NCI-H345 (cell line): Measurements from ENCODE around the gene SPON2.

Experiments
- DNase-seq: peaks from one replicate; lab custom pipeline; 2025; lab: John Stamatoyannopoulos, UW

SPON2 gene

DNA sequence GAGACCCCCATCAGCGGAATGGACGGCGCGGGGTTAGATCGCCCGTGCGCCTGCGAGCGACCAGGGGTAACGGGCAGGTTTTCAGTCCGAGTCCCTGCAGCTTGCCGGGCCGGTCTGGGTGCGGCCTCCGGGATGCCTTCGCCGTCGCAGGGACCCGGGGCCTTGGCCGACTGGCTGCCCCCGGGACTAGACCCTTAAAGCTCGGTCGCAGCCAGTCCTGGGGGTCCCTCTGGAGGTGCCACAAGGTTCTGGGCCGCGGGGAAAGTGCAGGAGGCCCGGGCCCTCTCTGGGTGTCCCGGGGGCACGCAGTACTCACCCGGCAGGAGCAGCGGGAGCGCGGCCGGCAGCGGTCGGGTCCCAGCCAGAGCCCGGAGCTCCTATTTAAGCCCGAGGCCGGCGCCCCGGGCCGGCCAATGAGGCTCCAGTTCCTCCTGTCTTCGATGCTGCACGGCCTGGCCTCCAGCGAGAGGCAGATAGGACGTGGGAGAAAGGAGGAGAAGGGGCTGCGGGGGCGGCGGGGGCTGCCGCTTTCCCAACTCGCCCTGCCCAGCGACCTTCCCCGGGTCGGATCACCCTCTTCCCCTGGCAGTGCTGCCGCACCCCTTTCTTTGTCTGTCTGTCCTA is at the start of gene SPON2:
Gene SPON2, minus strand, starts transcription at position 356 of the 624 bp plus-strand sequence.
- DNase-seq = no peak

GRCh38 chr4:1221155-1221870 is 48.9 kb upstream of the SPON2 start:
- no peak for DNase-seq

- no peak for DNase-seq
Observed at GRCh38 chr4:1220566-1220965, 48.2 kb upstream of the SPON2 start.

DNA sequence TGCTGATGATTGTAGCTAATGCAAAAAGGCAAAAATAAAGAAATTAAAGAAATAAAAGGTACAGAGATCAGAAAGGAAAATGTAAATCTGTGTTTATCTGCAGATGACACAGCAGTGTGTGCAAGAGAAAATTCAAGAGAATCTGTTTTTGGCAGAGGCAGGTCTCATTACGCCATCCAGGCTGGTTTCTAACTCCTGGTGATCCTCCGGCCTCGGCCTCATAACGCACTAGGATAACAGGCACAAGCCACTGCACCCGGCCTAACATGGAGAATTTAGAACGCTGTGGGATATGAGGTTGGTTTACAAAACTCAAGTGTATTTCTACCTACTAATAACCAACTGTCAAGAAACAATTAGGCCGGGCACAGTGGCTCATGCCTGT is 47.2 kb upstream of the SPON2 start:
- DNase-seq = no peak

GRCh38 chr4:1218634-1219565 is 46.5 kb upstream of the SPON2 start:
- no peak for DNase-seq

DNA sequence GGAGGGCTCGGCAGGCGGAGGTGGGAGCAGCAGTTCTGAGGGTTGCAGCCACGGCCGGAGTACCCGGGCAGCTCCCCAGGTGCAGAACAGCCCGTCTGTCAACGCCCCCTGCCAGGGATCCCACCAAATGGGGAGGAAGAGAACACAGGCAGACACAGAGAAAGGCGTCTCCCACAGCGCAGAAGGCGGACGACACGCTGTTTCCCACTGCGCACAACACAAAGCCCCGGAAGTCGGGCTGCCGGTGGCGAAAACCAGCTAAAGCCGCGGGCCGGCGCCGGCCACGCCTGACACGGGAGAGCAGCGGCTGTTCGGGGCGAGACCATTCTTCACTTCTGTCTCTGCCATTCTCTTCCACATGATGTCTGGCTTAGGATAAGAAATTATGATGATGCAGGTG is 45.0 kb upstream of the SPON2 start:
- no peak for DNase-seq

DNA sequence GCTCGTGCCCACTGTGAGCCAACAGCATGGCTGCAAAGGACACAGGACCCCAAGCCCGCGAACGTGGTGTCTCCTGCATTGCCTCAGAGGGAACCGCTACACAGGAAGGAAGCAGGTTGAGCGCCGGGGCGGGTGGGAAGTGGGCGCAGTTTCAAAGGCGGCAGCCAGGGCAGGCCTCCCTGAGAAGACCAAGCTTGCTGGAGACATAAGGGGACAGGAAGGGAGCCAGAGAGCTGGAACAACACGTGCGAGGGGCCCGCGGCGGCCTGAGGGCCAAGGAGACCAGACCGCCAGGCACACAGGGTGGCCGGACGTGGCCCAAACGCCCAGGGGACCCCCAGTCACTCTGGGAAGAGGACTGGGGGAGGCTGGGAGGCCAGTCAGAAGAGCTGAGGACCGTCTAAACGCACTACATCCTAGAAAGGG is 44.5 kb upstream of the SPON2 start:
- DNase-seq = no peak

GRCh38 chr4:1216076-1216614 is 43.8 kb upstream of the SPON2 start:
- DNase-seq = no peak

GRCh38 chr4:1215141-1216075 is 43.0 kb upstream of the SPON2 start:
- DNase-seq = no peak

DNA sequence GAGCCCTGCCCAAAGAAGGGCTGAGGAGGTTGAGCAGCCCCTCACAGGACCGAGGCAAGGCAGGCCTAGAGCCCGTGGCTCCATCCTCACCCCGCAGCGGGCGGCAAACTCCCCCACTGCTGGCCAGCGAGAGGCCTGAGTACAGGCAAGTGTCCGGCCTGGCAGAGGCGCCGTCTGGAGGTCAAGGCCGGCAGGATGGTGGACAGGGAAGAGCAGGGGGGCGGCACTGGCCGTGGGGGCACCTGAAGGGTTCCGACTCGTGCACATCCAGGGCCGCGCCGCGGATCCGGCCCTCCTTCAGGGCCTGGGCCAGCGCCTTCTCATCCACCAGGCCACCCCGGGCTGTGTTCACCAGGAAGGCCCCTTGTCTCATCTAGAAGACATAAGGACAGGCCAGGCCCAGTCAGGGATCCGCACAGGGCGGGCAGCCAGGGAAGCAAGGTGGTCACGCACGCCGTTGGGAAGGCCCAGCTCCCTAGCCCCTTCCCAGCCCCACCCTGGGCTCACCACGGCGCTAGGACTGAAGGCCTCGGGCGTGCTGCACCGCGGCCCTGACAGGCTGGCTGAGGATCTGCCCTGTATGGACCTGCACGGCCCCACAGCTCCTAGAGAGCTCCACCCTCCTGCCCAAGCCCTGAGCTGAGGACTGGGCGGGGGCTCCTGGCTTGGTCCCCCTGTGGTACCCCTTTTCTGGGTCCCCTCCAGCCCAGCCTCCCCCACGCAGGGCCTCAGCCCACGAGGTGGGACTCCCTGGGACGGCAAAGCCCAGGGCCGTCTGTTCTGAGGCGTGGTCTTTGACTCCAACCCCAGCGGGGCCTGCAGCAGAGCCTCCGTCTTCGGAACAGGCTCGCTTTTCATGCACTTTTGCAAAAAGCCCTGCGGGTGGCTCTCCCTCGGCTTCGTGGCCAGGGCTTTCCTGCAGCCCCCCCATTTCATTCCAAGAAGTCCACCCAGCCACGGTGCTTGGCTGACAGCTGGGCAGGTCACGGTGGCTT is 42.0 kb upstream of the SPON2 start:
- DNase-seq = no peak

DNA sequence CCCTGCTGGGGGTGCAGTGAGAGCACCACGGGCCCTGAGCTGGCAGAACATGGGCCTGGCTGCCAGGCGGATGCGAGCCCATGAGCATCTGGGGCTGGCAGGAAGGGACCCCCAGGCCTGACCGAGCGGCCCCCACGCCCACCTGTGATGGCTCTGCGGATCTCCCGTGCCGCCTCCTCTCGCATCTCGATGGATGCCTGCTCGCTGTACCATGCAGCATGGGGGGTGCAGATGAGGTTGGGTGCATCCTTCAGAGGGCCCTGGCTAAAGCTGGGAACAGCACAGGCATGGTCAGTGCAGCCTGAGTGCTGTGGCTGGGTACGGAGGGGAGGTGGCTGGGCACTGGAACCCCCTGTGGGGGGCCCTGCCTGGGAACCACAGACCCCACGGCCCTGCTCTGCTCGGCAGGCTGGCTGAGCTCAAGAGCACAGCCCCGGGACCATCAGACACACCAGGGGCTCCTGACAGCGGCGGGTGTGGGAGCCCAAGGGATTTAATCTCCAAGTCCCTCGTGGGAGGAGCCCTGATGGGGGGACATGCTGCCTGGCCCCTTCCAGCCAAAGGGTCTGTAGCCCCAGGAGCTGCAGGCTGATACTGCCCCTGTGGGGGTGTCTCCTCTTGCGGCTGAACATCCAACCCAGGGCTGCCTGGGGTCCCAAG is 41.1 kb upstream of the SPON2 start:
- DNase-seq = no peak

DNA sequence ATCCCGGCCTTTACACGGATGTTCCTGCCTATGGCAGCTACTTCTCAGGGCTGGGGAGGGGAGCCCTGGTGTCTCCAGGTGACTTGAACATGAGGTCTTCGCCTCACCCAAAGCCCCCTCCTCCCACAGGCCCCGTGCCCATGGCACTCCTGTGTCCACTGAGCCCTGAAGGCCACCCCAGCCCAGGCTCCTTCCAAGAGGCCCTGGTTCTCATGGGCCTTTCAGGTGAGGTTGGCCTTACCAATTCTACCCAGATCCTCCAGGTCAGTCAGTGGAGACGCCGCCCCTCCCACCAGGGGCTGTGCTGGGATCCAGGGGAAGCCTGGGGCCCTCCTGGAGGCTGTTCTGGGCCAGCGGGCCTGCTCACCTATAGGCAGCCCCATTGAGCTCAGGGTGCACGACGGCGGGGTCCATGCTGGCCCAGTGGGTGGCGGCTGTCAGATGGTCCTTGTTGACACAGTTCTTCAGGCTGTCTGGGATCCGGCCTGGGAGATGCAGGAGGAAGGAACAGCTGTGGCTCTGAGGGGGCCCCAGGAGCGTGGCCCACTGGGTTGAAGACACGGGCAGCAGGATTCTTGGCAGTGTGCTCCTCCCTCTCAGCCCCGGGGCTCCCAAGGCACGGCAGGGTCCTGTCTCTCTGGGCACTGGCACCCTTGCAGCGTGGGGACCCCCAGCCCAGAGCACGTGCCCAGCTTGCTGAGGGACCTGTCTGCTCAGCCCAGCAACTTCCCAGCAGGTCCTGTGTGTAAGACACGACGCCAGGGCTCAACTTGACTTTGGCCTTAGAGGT is 40.4 kb upstream of the SPON2 start:
- DNase-seq = no peak

DNA sequence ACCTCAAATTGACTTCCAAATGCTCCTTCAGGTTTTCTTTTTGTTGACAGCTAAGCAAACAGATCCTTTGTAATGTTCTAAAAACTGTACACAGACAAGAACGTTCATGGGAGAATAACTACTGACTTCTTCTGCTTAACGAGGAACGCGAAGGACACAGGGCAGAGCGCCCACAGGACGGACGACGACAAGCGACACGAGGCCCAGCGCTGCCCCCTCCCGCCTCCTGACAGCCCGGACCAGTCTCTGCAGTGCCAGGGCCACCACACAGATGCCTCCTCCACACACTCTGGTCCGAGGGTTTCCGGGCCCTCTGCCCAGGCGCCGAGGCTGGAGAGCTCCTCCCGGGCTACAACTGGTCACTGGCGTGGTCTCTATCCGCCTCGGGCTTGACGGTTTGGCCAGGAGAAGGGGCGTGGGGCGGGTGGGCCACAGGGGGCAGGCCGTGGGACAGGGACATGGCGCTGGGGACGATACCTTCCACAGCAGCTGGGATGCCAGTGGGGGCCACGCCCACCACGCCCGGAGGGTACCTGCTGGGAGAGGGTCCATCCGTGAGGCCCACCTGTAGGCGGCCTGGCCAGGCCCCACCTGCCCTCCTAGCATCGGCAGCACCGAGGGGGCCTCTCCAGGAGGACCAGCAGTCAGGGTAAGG is 39.6 kb upstream of the SPON2 start:
- no peak for DNase-seq

- no peak for DNase-seq
Observed at GRCh38 chr4:1211371-1211770, 39.0 kb upstream of the SPON2 start.

DNA sequence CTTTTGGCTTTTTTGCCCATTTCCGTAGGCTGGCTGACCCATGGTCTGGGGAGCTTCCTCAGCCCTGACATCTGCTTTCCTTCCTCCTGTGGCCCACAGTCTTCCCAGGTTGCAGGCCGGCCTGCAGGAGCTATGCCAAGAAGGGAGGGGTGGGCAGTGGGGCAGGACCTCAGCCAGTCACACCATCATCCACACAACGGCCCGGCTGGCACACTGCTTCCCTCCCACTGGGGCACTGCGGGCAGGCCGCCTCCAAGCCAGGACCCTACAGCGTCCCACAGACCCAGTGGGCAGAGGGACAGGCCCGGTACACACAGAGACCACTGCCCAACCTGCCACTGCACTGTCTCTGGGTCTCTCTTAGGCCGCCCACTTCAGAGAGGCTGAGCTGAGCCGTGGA is 38.6 kb upstream of the SPON2 start:
- DNase-seq = no peak

- no peak for DNase-seq
Observed at GRCh38 chr4:1210241-1210841, 38.0 kb upstream of the SPON2 start.

DNA sequence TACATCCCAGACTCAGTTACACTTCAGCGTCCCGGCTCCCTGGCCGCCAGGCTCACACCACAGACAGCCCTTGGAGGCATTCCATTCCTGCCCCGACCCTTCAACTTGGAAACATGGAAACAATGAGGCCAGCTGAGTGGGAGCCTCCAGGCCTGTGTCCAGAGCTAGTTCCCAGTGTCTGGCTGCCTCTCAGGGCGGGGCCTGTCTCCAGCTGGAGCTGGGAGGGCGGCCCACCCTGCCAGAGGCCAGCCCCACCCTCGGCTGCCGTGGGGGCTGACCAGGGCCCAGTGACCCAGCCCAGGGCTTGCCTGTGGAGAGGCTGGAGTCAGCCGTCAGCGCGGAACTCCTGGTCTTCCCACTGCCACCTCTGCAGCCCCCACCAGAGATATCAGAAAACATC is 37.4 kb upstream of the SPON2 start:
- no peak for DNase-seq
